Tibial artery (tissue), 4 donors: ENCODE measurements around the gene PPP2R1B.
A peak's percentile ranks its signal among the peaks of the same experiment; 100 is the strongest.
"Not testable (repeated sequence)": the region's sequence is repeated elsewhere in the genome, so short reads cannot be mapped to it uniquely, and the experiment has no call there.

Experiments
- DNase-seq, 2 donors: peaks; one replicate each; pipeline ENCODE4 v3.0.0-alpha.2; 2019
- H3K27ac ChIP-seq, 2 donors: fragments of 200-600 bp; sonication (generic) in 1 of 2; 1 replicate in 1 of 2; 2 replicates in 1 of 2; pipeline ENCODE4 v1.5.1; 2018 to 2019; ENCODE audit warnings: mild to moderate bottlenecking in 1 of 2
- H3K27me3 ChIP-seq, 2 donors: fragments of 200-600 bp; sonication (generic) in 1 of 2; one replicate each; pipeline versions ENCODE4 v1.5.1 to v1.6.0; 2016 to 2019
- H3K36me3 ChIP-seq, 3 donors: fragments of 200-600 bp; sonication (generic) in 2 of 3; one replicate each; pipeline ENCODE4 v1.5.1; 2016 to 2019; ENCODE audit warnings: mild to moderate bottlenecking in 2 of 3
- H3K4me1 ChIP-seq, 4 donors: fragments of 200-600 bp; sonication (generic) in 2 of 4; 1 replicate in 3 of 4; 2 replicates in 1 of 4; pipeline ENCODE4 v1.5.1; 2016 to 2019
- H3K4me3 ChIP-seq, 2 donors: fragments of 200-600 bp; sonication (generic) in 1 of 2; 1 replicate in 1 of 2; 2 replicates in 1 of 2; pipeline ENCODE4 v1.5.1; 2018 to 2019; ENCODE audit warnings: mild to moderate bottlenecking in 2 of 2
- H3K9me3 ChIP-seq, 3 donors: fragments of 200-600 bp; sonication (generic) in 1 of 3; one replicate each; pipeline ENCODE4 v1.5.1; 2016 to 2019
- CTCF ChIP-seq, 2 experiments: fragments of 200-600 bp in 1 of 2; fragments of 450-650 bp in 1 of 2; IDR thresholded peaks; one replicate each; pipeline ENCODE4 v1.5.1; 2017 to 2019; ENCODE audit warnings: antibody characterized with exemption in 2 of 2, mild to moderate bottlenecking in 1 of 2, moderate library complexity in 1 of 2
- intact Hi-C: fragments of 100-400 bp; cut with DNase I; formaldehyde crosslinking; loops from one replicate; pipeline ENCODE4 v1.15.0; 2023; ENCODE audit warnings: low total_unique reads

Gene PPP2R1B

GRCh38 chr11:111774955-111775710 lies 8.9 kb upstream of the PPP2R1B start:
- H3K36me3 ChIP-seq: no peaks in the 10 kb centered on the region
- DNase-seq: peak; percentile 83 to 87
- no peak for TF ChIP-seq CTCF (IDR thresholded peaks at IDR 0.05)
- H3K4me1 ChIP-seq: peaks cover 0 to 16% (median 5%) of the 10 kb centered on the region in 4 donors
- intact Hi-C loops: loop anchor here (5.0 kb wide), 2 partner anchors 67 to 193 kb away; no protein-coding TSS in a partner anchor
- no peaks in the 10 kb centered on the region for H3K9me3 ChIP-seq
- H3K4me3 ChIP-seq: no peak overlapping the region
- H3K27me3 ChIP-seq: no peaks in the 10 kb centered on the region
- H3K27ac ChIP-seq: peak overlapping the region; percentile 49 to 63

DNA sequence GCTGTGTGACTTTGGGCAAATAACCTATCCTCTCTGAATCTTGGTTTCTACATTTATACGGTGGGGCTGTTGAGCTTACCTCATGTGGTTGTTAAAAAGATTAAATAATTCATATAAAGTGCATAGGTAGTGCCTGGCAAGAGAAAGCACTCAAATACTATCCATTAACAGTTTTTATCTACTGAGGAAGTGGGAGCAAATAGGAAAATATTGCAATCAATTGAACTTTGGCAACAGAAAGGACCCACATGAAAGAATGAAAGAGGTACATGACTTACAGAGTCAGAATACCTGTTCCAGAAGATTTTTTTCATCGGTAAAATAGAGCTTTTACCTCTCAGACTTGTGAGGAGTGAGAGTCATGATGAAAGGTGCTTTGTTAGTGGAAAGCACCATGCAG lies 6.3 kb upstream of the PPP2R1B start:
- no peak for DNase-seq
- no peaks in the 10 kb centered on the region for H3K36me3 ChIP-seq
- H3K27me3 ChIP-seq: no peaks in the 10 kb centered on the region
- peaks cover 0 to 16% (median 5%) of the 10 kb centered on the region in 4 donors for H3K4me1 ChIP-seq
- no peak overlapping the region for H3K27ac ChIP-seq
- no peak for TF ChIP-seq CTCF (IDR thresholded peaks at IDR 0.05)
- no peak overlapping the region for H3K4me3 ChIP-seq
- no peaks in the 10 kb centered on the region for H3K9me3 ChIP-seq
- intact Hi-C loops: no loop called here

DNA sequence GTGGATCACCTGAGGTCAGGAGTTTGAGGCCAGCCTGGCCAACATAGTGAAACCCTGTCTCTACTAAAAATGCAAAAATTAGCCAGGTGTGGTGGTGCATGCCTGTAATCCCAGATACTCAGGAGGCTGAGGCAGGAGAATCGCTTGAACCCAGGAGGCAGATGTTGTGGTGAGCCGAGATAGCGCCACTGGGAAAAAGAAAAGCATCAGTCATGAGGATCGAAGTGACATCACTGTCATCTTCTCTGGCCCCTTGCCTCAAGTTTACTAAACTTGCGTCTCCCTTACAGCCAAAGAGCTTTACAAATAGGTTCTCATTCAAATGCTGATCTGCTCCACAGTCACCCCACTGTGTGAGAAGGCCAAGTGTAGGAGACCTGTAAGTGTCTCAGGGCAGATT lies 5.0 kb upstream of the PPP2R1B start:
- DNase-seq, H3K9me3 ChIP-seq, H3K4me3 ChIP-seq, intact Hi-C loops, H3K27ac ChIP-seq, H3K36me3 ChIP-seq, H3K27me3 ChIP-seq: not testable (repeated sequence)
- H3K4me1 ChIP-seq: peaks cover 0 to 25% (median 5%) of the 10 kb centered on the region in 4 donors

- H3K27me3 ChIP-seq: no peaks in the 10 kb centered on the region
- peaks cover 0 to 23% (median 5%) of the 10 kb centered on the region in 4 donors for H3K4me1 ChIP-seq
- no peak overlapping the region for H3K27ac ChIP-seq
- intact Hi-C loops: no loop called here
- no peak for DNase-seq
- no peaks in the 10 kb centered on the region for H3K36me3 ChIP-seq
- H3K9me3 ChIP-seq: no peaks in the 10 kb centered on the region
- no peak overlapping the region for H3K4me3 ChIP-seq
- no peak for TF ChIP-seq CTCF (IDR thresholded peaks at IDR 0.05)
These were observed 4.5 kb upstream of the PPP2R1B start for GRCh38 chr11:111770581-111771134.

DNA sequence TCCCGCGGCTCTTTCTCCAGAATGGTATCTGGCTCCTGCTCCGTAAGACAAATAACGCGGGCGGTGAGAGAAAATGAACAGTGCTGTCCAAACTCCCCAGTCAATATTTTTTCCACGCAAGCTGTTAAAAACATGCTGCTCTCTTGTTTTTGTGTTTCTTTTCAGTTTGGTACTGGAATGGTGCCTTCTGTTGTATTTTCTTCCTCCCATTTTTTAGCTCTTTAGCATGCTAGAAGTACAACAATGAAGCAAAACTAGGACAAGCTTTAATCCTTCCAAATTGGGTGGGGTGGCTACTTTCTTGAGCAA lies 599 bp upstream of the PPP2R1B start:
- Histone ChIP-seq H3K36me3 (peaks cover 0 to 26% (median 0%) of the 10 kb centered on the region in 3 donors), H3K27ac (peak overlapping the region; percentile 78 to 96), H3K4me1 (peaks cover 0 to 41% (median 13%) of the 10 kb centered on the region in 4 donors), H3K4me3 (peak overlapping the region; percentile 81 to 84), H3K27me3 (no peaks in the 10 kb centered on the region), H3K9me3 (no peaks in the 10 kb centered on the region)
- no peak for TF ChIP-seq CTCF (IDR thresholded peaks at IDR 0.05)
- DNase-seq: no peak
- intact Hi-C loops: no loop called here

- Histone ChIP-seq H3K4me3 (peak overlapping the region; percentile 81 to 84), H3K4me1 (peaks cover 0 to 42% (median 13%) of the 10 kb centered on the region in 4 donors), H3K27me3 (no peaks in the 10 kb centered on the region), H3K9me3 (no peaks in the 10 kb centered on the region), H3K36me3 (peaks cover 5 to 39% (median 6%) of the 10 kb centered on the region in 3 donors), H3K27ac (peak overlapping the region; percentile 78 to 96)
- peak in 1 of 2 donors; percentile 21 for DNase-seq
- no peak for TF ChIP-seq CTCF (IDR thresholded peaks at IDR 0.05)
- intact Hi-C loops: no loop called here
These were observed 737 bp downstream of the PPP2R1B start for GRCh38 chr11:111765320-111765983.
